Adrenal gland (tissue), 5 donors: Measurements from ENCODE around the gene ADRB1.

Experiments
- CTCF ChIP-seq, 6 experiments: fragments of 450-650 bp in 4 of 6; fragments of 200-600 bp in 2 of 6; sonication (generic) in 1 of 6; IDR thresholded peaks; 1 replicate in 5 of 6; 2 replicates in 1 of 6; pipeline versions ENCODE4 v1.5.1 to v1.8.0; 2016 to 2021; ENCODE audit warnings: antibody characterized with exemption in 6 of 6, mild to moderate bottlenecking in 2 of 6, moderate library complexity in 1 of 6
- POLR2A ChIP-seq, 2 donors: fragments of 450-650 bp; IDR thresholded peaks; one replicate each; pipeline ENCODE4 v1.6.1; 2017; ENCODE audit warnings: antibody characterized with exemption in 2 of 2, mild to moderate bottlenecking in 2 of 2, moderate library complexity in 1 of 2
- donor health status: DM: no; HTN: no; CAD: no.

- TF ChIP-seq CTCF (IDR thresholded peaks at IDR 0.05) (no peak), POLR2A (IDR thresholded peaks at IDR 0.05) (no peak)
These were observed 18.0 kb upstream of the ADRB1 start for GRCh38 chr10:114025611-114026130.
